ENCODE measurements around the gene SPATA31C2.
A peak's percentile ranks its signal among the peaks of the same experiment; 100 is the strongest.
"Not testable (repeated sequence)": the region's sequence is repeated elsewhere in the genome, so short reads cannot be mapped to it uniquely, and the experiment has no call there.

SPATA31C2 gene

GRCh38 chr9:88138375-88138774 is at the start of gene SPATA31C2:
TSS of gene SPATA31C2 (minus strand) at chr9:88138475. CDS start at chr9:88138446, 29 bp downstream.
- DNase-seq = not testable (repeated sequence)

- no peak for DNase-seq
These were observed 49.4 kb upstream of the SPATA31C2 start for GRCh38 chr9:88187631-88188030.

- no peak for DNase-seq
These were observed 48.3 kb upstream of the SPATA31C2 start for GRCh38 chr9:88186495-88187110.

DNA sequence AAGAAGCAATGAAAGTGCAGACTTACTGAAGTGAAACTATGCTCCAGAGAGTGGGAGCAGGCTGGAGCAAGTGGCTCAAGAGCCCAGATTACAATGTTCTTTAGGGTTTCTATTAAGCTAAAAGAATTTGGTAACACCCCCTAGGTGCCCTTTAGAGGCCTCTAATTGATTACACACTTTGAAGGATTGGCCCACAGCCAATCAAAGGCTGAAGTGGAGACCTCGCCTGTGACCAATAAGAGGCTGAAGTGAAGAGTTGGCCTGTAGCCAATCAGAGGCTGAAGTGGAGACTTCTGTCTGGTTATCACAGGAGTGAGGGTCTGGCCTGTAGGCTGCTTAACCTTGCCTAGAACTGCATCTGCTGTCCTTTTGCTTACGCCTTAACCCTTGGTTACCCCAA is 46.7 kb upstream of the SPATA31C2 start:
- DNase-seq = no peak

DNA sequence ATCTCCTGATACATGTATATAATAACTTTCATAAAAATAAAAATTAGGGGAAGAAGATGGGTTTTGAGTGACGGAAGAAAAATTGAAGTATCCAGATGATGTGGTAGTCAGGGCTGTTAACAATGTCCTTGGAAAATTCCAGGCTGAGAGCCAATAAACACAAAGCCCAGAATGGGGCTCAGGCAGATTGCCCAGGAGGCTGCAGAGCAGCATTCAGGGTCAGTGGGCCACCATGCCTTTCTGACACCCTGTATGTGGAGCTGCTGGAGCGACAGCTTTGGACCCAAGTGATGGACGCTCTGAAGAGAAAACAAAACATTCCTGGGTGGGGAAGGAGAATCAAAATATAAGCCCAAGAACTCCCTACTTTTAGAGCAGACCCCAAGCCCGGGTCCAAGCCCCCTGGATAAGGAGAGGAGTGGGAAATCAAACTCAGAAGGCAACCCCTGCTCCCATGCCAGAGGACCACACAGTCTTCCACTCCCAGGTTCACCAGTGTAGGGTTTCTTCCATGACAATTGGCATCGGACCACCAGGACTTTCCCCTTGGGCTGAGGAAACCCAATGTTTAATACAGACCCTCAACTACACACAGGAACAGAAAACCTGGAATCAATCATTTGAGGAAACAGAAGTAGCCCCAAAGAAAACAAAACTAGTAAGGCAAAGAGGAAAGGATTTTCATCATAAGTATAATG is 45.7 kb upstream of the SPATA31C2 start:
- DNase-seq = no peak

DNA sequence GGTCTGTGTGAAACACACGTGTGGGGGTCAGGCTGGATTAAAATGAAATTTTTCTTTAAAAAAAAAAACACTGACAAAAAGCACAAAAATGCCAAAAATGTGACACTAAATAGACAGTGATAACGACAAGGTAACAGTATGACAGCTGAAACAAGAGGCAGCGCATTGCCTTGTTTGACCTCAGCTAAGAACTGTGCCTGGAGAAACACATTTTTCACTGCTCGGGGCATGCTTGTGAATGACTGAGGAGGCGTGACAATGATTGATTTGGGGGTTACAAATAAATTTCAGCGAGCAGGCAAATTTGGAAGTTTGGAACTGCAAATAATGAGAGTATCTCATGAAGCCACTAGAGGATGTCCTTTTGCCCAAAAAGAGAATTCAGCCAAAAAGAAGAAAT is 44.2 kb upstream of the SPATA31C2 start:
- no peak for DNase-seq

GRCh38 chr9:88180081-88180765 is 41.9 kb upstream of the SPATA31C2 start:
- no peak for DNase-seq

GRCh38 chr9:88179062-88179521 is 40.8 kb upstream of the SPATA31C2 start:
- no peak for DNase-seq

- no peak for DNase-seq
These were observed 40.4 kb upstream of the SPATA31C2 start for GRCh38 chr9:88178641-88179040.

DNA sequence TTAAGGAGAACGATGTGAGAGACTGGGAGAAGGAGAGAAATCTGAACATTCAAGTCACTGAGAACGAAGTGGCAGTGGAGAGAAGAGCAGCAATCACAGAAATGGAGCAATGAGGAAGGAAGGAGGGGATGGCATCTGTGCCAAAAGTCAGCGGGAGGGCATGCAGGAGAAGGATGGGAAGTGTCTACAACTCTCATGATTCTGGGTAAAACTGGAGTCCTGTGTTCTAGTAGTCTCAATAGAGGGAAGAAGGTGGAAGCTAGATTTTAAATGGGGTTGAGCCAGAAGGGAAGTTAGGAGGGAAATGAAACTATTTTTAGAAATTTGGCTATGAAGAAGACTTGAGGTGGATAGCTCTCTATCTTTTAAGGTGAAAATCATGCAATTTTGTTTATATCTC is 39.1 kb upstream of the SPATA31C2 start:
- DNase-seq = no peak

GRCh38 chr9:88174324-88174723 is 36.0 kb upstream of the SPATA31C2 start:
- no peak for DNase-seq

DNA sequence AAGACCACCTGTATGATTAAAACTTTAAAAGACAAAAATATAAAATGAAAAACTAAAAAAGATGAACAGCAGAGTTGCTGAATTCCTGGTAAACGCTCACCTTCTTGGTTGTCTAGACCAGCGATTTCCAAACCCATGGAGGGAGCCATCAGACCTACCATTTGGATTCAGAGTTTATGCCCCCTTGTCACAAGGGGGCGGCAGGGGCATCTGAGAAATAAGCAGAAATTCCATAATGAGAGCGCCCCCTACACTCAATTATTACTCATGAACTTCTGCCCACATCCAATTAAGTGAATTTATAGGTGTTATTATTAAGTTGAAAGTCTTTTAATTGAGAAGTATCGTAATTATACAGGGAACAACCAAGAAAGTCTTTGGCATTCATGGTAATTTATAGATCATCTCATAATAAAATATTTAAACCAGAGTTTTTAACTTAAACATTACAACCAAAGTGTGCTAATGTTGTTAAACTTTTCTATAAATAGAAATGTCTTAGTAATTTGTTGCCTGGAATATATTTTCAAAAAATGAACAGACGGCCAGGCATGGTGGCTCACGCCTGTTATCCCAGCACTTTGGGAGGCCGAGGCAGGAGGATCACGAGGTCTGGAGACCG is 35.2 kb upstream of the SPATA31C2 start:
- peak; percentile 50 for DNase-seq

DNA sequence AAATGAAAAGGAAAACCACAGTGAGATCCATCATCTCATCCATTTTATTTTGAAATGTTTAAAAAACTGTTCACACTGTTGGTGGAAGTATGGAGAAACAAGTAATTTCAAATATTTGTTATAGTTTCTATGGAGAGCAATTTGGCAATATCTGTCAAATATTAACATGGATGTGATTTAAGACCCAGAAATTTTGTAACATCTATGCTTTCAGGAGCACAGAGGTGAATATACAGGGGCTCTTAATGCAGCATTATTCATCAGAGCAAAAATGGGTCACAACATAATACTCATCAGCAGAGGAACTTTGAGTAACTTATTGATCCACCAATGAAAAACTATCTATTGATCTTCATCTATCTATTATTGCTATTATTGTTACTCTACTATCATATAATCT is 31.4 kb upstream of the SPATA31C2 start:
- DNase-seq = no peak

DNA sequence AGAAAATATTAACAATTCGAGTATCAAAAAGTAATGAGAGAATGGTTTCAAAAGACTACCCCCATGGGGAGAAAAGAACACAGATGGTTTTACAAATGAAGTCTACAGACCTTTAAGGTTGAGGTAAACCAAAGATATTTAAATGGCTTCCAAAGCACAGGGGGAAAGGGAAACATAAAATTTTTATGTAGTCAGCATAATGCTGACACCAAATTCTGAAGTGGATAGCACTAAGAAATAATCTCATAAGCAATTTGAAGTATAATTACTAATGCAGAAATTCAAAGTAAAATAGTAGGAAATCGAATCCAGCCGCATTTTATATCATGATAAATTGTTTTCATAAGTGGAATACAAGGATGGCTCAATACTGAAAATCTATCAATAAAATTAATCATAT is 30.3 kb upstream of the SPATA31C2 start:
- no peak for DNase-seq

DNA sequence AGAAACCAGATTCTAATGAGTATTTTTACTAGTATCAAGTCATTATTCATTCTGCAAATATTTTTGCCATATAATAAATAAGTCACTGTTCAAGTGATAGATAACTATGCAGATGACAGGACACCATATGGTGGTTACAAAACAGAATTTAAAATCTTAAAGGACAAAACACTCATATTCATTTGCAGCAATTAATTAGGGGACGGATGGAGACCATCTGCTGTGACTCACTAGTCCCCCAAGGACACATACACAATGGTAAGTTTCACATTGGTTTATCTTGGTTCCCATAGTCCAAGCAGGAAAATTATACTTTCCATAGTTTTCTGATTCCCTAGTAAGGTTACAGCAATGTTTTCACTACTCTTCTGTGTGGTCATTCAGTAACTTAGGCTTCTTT is 28.4 kb upstream of the SPATA31C2 start:
- DNase-seq = no peak

DNA sequence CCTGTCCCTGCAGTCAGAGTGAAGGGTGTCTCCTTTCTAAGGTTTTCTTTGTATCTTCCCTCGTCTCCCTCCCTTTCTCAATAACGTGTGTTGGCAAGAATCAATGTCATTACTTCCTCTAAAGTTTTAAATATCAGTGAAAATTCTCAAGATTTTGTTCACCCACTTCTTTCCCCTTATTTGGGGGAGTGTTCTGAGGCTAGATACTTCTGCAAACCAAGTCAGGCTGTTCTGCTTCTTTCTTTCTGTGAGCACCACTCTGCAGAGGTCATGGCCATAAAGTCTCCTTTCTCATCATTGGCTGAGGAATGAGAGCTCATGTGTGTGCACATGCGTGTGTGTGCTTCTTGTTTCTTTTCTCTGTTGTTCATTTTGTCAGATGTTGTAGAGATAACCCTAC is 26.6 kb upstream of the SPATA31C2 start:
- DNase-seq = no peak

DNA sequence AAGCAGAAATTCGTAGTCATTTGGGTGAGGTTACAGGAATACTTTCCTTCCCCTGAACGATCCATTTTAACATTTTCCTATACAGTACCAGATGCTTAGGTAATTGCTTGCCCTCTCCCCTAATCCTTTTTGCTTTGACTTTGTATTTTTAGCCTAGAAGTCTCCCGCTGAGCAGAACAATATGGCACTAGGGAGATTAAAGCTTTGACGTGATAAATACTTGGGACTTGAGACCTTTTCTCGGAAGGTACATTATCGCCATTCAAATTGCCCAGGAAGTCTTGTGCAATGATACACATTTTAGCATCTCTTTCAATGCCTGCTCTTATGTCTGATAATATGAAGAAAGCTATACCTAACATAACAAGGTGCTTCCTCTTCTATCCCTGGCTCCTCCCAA is 22.9 kb upstream of the SPATA31C2 start:
- no peak for DNase-seq

- no peak for DNase-seq
These were observed 5.8 kb upstream of the SPATA31C2 start for GRCh38 chr9:88143957-88144625.

DNA sequence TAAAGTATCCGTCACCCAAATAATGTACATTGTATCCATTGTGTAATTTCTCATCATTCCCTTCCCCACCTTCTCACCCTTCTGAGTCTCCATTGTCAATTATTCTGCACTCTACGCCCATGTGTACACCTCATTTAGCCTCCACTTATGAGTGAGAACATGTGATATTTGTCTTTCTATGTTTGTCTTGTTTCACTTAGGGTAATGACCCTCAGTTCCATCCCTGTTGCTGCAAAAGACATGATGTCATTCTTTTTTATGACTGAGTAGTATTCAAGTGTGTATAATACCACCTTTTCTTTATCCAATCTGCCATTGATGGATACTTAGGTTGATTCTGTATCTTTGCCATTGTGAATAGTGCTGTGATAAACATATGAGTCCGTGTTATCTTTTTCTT is 4.9 kb upstream of the SPATA31C2 start:
- DNase-seq = no peak

- not testable (repeated sequence) for DNase-seq
These were observed 4.7 kb downstream of the SPATA31C2 start for GRCh38 chr9:88133552-88133951.

DNA sequence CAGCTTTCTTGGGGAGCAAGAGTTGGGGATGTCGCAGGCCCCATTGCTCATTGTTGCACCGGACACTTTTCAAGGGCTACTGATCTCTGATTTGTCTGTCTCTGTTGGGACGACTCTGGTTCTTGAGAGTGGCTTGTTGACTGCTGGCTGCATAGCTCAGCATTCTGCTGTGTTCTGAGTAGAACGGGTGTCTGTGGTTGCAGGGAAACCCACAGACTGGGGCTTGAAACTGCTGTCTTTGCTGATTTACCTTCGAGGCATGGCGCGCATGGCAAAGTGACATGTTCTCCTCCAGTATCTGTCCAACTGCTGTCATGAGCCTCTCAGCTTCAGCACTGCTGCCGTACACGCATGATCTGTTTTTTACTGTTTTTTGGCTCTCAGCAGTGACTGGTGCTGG is 8.7 kb downstream of the SPATA31C2 start:
- not testable (repeated sequence) for DNase-seq

- not testable (repeated sequence) for DNase-seq
These were observed 10.5 kb downstream of the SPATA31C2 start for GRCh38 chr9:88127700-88128300.

DNA sequence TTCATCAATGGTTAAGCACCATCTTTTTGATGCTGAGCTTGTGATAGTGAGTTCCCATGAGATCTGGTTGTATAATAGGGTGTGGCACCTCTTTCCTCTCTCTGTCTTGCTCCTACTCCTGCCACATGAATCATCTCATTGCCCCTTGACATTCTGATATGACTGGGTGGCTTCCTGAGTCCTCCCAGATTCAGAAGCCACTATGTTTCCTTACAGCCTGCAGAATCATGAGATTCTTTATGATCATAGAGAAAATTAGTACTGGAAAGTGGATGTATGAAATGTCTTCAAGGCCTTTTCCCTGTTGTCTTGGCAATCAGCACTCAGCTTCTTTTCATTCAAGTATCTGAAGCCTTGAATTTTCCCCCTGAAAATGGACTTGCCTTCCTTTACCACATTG is 14.9 kb downstream of the SPATA31C2 start:
- not testable (repeated sequence) for DNase-seq

All from activated T-cell treated with anti-CD3 and anti-CD28 coated beads, Interleukin-2, amount 50 U/mL, for 1 hour (primary cell).